SJCRH30 (cell line): ENCODE results near the gene ZNHIT6. TPM values are rescaled to one million over a fixed set of nuclear protein-coding genes. Genes with fewer than 3 reads are reported as not detected.
"Not testable (repeated sequence)": the region's sequence is repeated elsewhere in the genome, so short reads cannot be mapped to it uniquely, and the experiment has no call there.

Experiments used
- DNase-seq, 2 experiments: peaks; one replicate each; pipeline ENCODE4 v3.0.0-alpha.2; 2015 to 2020
- H3K27ac ChIP-seq: fragments of 250-450 bp; sonication (Bioruptor Pico); 2 replicates; pipeline ENCODE4 v1.5.1; 2020; ENCODE audit warnings: mild to moderate bottlenecking, moderate library complexity
- H3K27me3 ChIP-seq: fragments of 250-450 bp; sonication (Bioruptor Pico); 2 replicates; pipeline ENCODE4 v1.5.1; 2020; ENCODE audit warnings: mild to moderate bottlenecking, moderate library complexity
- H3K36me3 ChIP-seq: fragments of 250-450 bp; sonication (Bioruptor Pico); 2 replicates; pipeline ENCODE4 v1.5.1; 2020; ENCODE audit warnings: mild to moderate bottlenecking, moderate library complexity
- H3K4me1 ChIP-seq: fragments of 250-450 bp; sonication (Bioruptor Pico); 2 replicates; pipeline ENCODE4 v1.5.1; 2020; ENCODE audit warnings: mild to moderate bottlenecking, moderate library complexity
- H3K4me3 ChIP-seq: fragments of 250-450 bp; sonication (Bioruptor Pico); 2 replicates; pipeline ENCODE4 v1.5.1; 2020; ENCODE audit warnings: mild to moderate bottlenecking, moderate library complexity
- H3K9me3 ChIP-seq: fragments of 250-450 bp; sonication (Bioruptor Pico); replicated peaks from 2 replicates; pipeline ENCODE4 v1.5.1; 2020; ENCODE audit warnings: mild to moderate bottlenecking, moderate library complexity
- total RNA-seq: library from RNA; depleted of rRNA; stranded (reverse); fragments of >200 nt; shearing (Covaris generic); gene quantifications from 2 replicates; pipeline ENCODE4 v1.2.3, GENCODE V29; 2014; rRNA removed

Gene ZNHIT6, protein sequence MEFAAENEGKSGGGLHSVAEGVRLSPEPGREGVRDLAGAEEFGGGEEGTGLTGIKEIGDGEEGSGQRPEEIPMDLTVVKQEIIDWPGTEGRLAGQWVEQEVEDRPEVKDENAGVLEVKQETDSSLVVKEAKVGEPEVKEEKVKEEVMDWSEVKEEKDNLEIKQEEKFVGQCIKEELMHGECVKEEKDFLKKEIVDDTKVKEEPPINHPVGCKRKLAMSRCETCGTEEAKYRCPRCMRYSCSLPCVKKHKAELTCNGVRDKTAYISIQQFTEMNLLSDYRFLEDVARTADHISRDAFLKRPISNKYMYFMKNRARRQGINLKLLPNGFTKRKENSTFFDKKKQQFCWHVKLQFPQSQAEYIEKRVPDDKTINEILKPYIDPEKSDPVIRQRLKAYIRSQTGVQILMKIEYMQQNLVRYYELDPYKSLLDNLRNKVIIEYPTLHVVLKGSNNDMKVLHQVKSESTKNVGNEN
- total RNA-seq, result 27.8 TPM in 2 replicates

DNA sequence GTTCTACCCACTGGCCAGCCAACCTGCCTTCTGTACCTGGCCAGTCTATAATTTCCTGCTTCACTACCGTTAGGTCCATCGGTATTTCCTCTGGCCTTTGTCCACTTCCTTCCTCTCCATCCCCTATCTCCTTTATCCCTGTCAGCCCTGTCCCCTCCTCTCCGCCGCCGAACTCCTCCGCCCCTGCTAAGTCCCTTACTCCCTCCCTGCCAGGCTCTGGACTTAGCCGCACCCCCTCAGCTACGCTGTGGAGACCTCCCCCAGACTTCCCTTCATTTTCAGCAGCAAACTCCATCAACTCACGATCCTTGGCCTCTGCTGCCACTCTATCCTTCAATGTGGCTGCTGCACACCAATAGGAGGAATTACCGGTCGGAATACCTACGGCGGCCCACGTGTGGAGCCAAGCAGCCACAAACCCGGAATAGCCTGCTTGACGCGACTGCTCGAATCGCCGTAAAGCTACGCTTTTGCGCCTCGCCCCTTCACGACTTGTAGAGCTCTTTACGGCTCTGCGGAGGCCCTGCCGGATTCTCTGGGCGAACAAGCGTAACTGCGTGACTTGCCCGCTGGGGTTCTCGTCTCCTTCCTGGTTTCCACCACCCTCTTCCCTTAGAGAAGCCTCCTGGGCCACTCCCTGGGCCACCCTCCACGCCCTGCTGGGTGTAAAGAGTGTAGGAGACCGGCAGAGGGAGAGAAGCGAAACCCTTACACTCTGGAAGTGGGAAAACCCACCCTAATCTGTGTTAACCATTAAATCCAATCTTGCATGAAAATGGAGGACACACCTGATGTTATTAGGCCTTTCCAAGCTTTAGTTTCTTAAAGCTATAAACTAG is at the start of gene ZNHIT6:
Gene ZNHIT6, minus strand, starts transcription at position 444 of the 839 bp plus-strand sequence. Its CDS starts 149 bp downstream, at position 295.
- peak; percentile 96 for DNase-seq
- Histone ChIP-seq H3K27me3 (no peaks in the 10 kb centered on the region), H3K4me3 (peak within 1 kb of the TSS; percentile 80), H3K36me3 (peaks cover 17% of the 10 kb centered on the region), H3K9me3 (no peaks in the 10 kb centered on the region), H3K4me1 (peaks cover 4% of the 10 kb centered on the region; the same call in 1 of the 2 replicates), H3K27ac (peak within 1 kb of the TSS; percentile 61)

GRCh38 chr1:85756864-85757263 is 48.6 kb upstream of the ZNHIT6 start:
- no peaks in the 10 kb centered on the region for H3K4me1 ChIP-seq
- no peak overlapping the region for H3K4me3 ChIP-seq
- H3K36me3 ChIP-seq, result no peaks in the 10 kb centered on the region
- H3K27ac ChIP-seq, result no peak overlapping the region
- no peaks in the 10 kb centered on the region for H3K9me3 ChIP-seq
- no peaks in the 10 kb centered on the region for H3K27me3 ChIP-seq
- no peak for DNase-seq

GRCh38 chr1:85748120-85748519 is 39.9 kb upstream of the ZNHIT6 start:
- no peak for DNase-seq
- H3K4me1 ChIP-seq, result no peaks in the 10 kb centered on the region
- no peak overlapping the region for H3K4me3 ChIP-seq
- H3K27ac ChIP-seq, result no peak overlapping the region
- H3K36me3 ChIP-seq, result no peaks in the 10 kb centered on the region
- H3K27me3 ChIP-seq, result no peaks in the 10 kb centered on the region
- no peaks in the 10 kb centered on the region for H3K9me3 ChIP-seq

GRCh38 chr1:85746777-85747176 is 38.5 kb upstream of the ZNHIT6 start:
- Histone ChIP-seq H3K27me3 (no peaks in the 10 kb centered on the region), H3K4me1 (no peaks in the 10 kb centered on the region), H3K27ac (no peak overlapping the region), H3K9me3 (no peaks in the 10 kb centered on the region), H3K36me3 (no peaks in the 10 kb centered on the region), H3K4me3 (no peak overlapping the region)
- no peak for DNase-seq

DNA sequence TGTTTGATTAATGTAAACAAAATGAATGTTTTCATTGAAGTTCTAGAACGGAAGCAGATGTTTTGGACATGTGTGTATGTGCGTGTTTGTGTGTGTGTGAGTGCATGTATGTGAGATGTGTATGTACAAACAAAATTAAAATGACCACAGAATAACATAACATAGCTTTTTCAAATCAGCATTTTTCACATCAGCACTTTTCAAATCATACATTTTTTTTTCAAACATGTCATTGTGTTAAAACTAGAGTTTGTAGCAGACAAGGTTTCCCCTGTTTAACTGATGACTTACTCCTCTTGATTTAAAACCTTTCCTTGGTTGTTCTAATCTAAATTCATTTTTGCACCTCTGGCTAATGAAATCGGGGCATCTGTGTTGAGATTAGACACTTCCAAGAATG is 35.6 kb upstream of the ZNHIT6 start:
- H3K4me3 ChIP-seq, result no peak overlapping the region
- H3K27ac ChIP-seq, result no peak overlapping the region
- no peaks in the 10 kb centered on the region for H3K36me3 ChIP-seq
- H3K4me1 ChIP-seq, result no peaks in the 10 kb centered on the region
- H3K27me3 ChIP-seq, result no peaks in the 10 kb centered on the region
- no peak for DNase-seq
- no peaks in the 10 kb centered on the region for H3K9me3 ChIP-seq

- DNase-seq, result no peak
- Histone ChIP-seq H3K4me1 (no peaks in the 10 kb centered on the region), H3K36me3 (no peaks in the 10 kb centered on the region), H3K27ac (no peak overlapping the region), H3K4me3 (no peak overlapping the region), H3K9me3 (no peaks in the 10 kb centered on the region), H3K27me3 (no peaks in the 10 kb centered on the region)
Observed at GRCh38 chr1:85734931-85735330, 26.7 kb upstream of the ZNHIT6 start.

GRCh38 chr1:85718678-85719340 is 10.6 kb upstream of the ZNHIT6 start:
- Histone ChIP-seq H3K27ac (no peak overlapping the region), H3K9me3 (peaks cover 2% of the 10 kb centered on the region; the same call in 1 of the 2 replicates), H3K4me3 (no peak overlapping the region), H3K36me3 (no peaks in the 10 kb centered on the region), H3K27me3 (no peaks in the 10 kb centered on the region), H3K4me1 (no peaks in the 10 kb centered on the region)
- DNase-seq, result no peak

- not testable (repeated sequence) for H3K4me1 ChIP-seq, H3K9me3 ChIP-seq, H3K27ac ChIP-seq, H3K4me3 ChIP-seq, H3K27me3 ChIP-seq, H3K36me3 ChIP-seq
- peak in 1 of 2 experiments; percentile 6 for DNase-seq
Observed at GRCh38 chr1:85714418-85715114, 6.3 kb upstream of the ZNHIT6 start.

DNA sequence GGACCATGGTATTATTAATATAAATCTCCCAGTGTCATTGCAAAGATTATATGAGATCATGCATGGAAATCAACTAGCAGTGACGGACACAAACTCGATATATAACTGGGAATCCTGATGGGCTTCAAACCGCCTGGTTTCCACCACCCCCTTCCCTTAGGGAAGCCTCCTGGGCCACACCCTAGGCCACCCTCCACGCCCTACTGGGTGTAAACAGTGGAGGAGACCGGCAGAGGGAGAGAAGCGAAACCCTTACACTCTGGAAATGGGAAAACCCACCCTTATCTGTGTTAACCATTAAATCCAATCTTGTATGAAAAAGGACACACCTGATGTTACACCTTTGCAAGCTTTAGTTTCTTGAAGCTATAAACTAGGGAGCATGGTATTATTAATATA is 595 bp upstream of the ZNHIT6 start:
- Histone ChIP-seq H3K27ac (peak overlapping the region; percentile 61), H3K9me3 (peaks cover 4% of the 10 kb centered on the region; the same call in 1 of the 2 replicates), H3K4me3 (peak overlapping the region; percentile 80), H3K4me1 (peaks cover 4% of the 10 kb centered on the region; the same call in 1 of the 2 replicates), H3K27me3 (no peaks in the 10 kb centered on the region), H3K36me3 (peaks cover 16% of the 10 kb centered on the region)
- DNase-seq, result peak; percentile 36 to 42

DNA sequence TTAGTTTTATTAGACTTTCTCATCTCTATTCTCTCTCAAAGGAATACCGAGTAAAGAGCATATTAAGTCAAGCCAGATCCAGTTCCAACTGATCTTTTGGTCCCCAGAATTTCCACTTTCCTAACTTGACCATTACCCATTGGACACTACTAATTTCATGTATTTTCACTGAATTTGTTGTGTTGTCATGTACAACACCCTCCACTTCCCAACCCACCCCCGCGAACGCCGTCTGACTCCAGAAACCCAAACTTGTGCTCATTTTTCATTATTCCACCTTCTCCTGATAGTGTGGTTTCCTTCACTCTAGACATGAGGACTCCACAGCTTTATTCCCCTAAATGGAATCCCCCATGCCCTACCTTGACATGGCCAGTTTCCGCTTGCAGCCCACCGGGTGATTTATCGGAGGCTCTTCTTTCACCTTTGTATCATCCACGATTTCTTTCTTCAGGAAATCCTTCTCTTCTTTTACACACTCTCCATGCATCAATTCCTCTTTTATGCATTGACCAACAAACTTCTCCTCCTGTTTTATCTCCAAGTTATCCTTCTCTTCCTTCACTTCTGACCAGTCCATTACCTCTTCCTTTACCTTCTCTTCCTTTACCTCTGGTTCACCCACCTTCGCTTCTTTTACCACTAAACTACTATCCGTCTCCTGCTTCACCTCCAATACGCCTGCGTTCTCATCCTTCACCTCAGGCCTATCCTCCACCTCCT is 805 bp downstream of the ZNHIT6 start:
- H3K4me3 ChIP-seq, result peak overlapping the region; percentile 80
- peaks cover 17% of the 10 kb centered on the region for H3K36me3 ChIP-seq
- H3K27ac ChIP-seq, result peak overlapping the region; percentile 61
- no peaks in the 10 kb centered on the region for H3K9me3 ChIP-seq
- no peaks in the 10 kb centered on the region for H3K27me3 ChIP-seq
- DNase-seq, result peak in 1 of 2 experiments; percentile 5
- H3K4me1 ChIP-seq, result peaks cover 4% of the 10 kb centered on the region; the same call in 1 of the 2 replicates

- peaks cover 4% of the 10 kb centered on the region; the same call in 1 of the 2 replicates for H3K4me1 ChIP-seq
- no peak overlapping the region for H3K4me3 ChIP-seq
- H3K27me3 ChIP-seq, result no peaks in the 10 kb centered on the region
Observed at GRCh38 chr1:85705940-85706339, 2.3 kb downstream of the ZNHIT6 start.

GRCh38 chr1:85700422-85700821 is 7.8 kb downstream of the ZNHIT6 start:
- H3K27ac ChIP-seq, result no peak overlapping the region
- DNase-seq, result no peak
- H3K27me3 ChIP-seq, result no peaks in the 10 kb centered on the region
- H3K36me3 ChIP-seq, result peaks cover 45% of the 10 kb centered on the region
- H3K4me1 ChIP-seq, result no peaks in the 10 kb centered on the region
- no peak overlapping the region for H3K4me3 ChIP-seq
- no peaks in the 10 kb centered on the region for H3K9me3 ChIP-seq

More at GRCh38 chr1:85705940-85706339, 2.3 kb downstream of the ZNHIT6 start:
- no peak for DNase-seq
- H3K27ac ChIP-seq, result no peak overlapping the region
- H3K36me3 ChIP-seq, result peaks cover 30% of the 10 kb centered on the region
- no peaks in the 10 kb centered on the region for H3K9me3 ChIP-seq

DNA sequence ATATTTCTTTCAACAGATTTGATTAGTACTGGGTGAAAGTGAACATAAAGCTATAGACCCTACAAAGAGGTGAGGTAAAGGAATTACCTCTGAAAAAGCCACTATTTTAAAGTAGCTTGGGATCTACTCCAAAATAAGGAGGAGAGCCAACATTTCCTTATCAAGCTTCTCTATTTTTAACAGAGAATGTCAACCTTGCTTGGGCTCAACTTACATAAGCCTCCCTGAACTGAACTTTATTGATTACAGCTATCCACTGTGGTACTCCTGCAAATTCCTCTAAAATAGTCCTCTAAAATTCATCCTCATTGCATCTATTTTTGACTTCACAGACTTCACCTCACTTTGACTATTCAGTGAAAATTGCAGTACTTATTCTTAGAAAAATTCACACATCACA is 10.3 kb downstream of the ZNHIT6 start:
- no peak overlapping the region for H3K4me3 ChIP-seq
- no peak for DNase-seq
- peaks cover 31% of the 10 kb centered on the region for H3K36me3 ChIP-seq
- no peaks in the 10 kb centered on the region for H3K27me3 ChIP-seq
- no peaks in the 10 kb centered on the region for H3K9me3 ChIP-seq
- H3K4me1 ChIP-seq, result no peaks in the 10 kb centered on the region
- H3K27ac ChIP-seq, result no peak overlapping the region
